Measurements from ENCODE around the gene CFLAR.
A peak's percentile ranks its signal among the peaks of the same experiment; 100 is the strongest.
"Not testable (repeated sequence)": the region's sequence is repeated elsewhere in the genome, so short reads cannot be mapped to it uniquely, and the experiment has no call there.

Gene CFLAR

GRCh38 chr2:201105759-201106158 lies 10.2 kb upstream of the CFLAR start:
- Histone ChIP-seq H3K27me3 (ENCODE audit: control insufficient read depth in 1 of 2, insufficient read depth in 2 of 2, low read length in 2 of 2) (no peaks in the 10 kb centered on the region), H3K9ac (ENCODE audit: low read depth in 1 of 2, low read length in 2 of 2) (no peak overlapping the region), H3K9me3 (ENCODE audit: control insufficient read depth in 1 of 2, low read length in 2 of 2) (no peaks in the 10 kb centered on the region), H3K4me3 (ENCODE audit: low read depth in 1 of 2, low read length in 2 of 2) (no peak overlapping the region), H3K27ac (ENCODE audit: low read depth, low read length) (no peak overlapping the region), H3K4me1 (ENCODE audit: control insufficient read depth in 1 of 2, insufficient read depth in 2 of 2, low read length in 2 of 2) (peaks cover 0 to 9% of the 10 kb centered on the region in 2 donors), H3K36me3 (ENCODE audit: control insufficient read depth in 1 of 2, insufficient read depth in 2 of 2, low read length in 2 of 2) (no peaks in the 10 kb centered on the region)

DNA sequence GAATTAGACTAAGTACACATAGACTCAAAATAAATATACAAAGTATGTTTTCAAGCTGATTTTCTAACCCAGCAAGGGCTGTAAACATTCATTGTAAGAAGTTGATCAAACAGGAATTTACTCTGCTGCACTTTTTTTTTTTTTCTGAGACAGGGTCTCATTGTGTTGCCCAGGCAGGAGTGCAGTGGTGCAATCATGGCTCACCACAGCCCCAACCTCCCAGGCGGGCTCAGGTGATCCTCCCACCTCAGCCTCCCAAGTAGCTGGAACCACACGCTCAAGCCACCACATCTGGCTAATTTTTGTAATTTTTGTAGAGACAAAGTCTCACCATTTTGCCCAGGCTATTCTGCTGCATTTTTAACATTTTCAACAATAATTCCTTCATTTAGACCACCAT lies 8.3 kb upstream of the CFLAR start:
- Histone ChIP-seq H3K27me3 (ENCODE audit: control insufficient read depth in 1 of 2, insufficient read depth in 2 of 2, low read length in 2 of 2) (no peaks in the 10 kb centered on the region), H3K4me3 (ENCODE audit: low read depth in 1 of 2, low read length in 2 of 2) (no peak overlapping the region)

GRCh38 chr2:201108341-201108740 lies 7.6 kb upstream of the CFLAR start:
- no peaks in the 10 kb centered on the region for H3K36me3 ChIP-seq (ENCODE audit: control insufficient read depth in 1 of 2, insufficient read depth in 2 of 2, low read length in 2 of 2)

More for the DNA sequence above, 8.3 kb upstream of the CFLAR start:
- H3K36me3 ChIP-seq (ENCODE audit: control insufficient read depth in 1 of 2, insufficient read depth in 2 of 2, low read length in 2 of 2), result no peaks in the 10 kb centered on the region
- no peaks in the 10 kb centered on the region for H3K9me3 ChIP-seq (ENCODE audit: control insufficient read depth in 1 of 2, low read length in 2 of 2)
- H3K9ac ChIP-seq (ENCODE audit: low read depth in 1 of 2, low read length in 2 of 2), result no peak overlapping the region
- no peak overlapping the region for H3K27ac ChIP-seq (ENCODE audit: low read depth, low read length)
- H3K4me1 ChIP-seq (ENCODE audit: control insufficient read depth in 1 of 2, insufficient read depth in 2 of 2, low read length in 2 of 2), result peaks cover 0 to 7% of the 10 kb centered on the region in 2 donors

GRCh38 chr2:201109186-201109585 lies 6.8 kb upstream of the CFLAR start:
- no peak overlapping the region for H3K9ac ChIP-seq (ENCODE audit: low read depth in 1 of 2, low read length in 2 of 2)
- peaks cover 0 to 6% of the 10 kb centered on the region in 2 donors for H3K4me1 ChIP-seq (ENCODE audit: control insufficient read depth in 1 of 2, insufficient read depth in 2 of 2, low read length in 2 of 2)
- H3K27me3 ChIP-seq (ENCODE audit: control insufficient read depth in 1 of 2, insufficient read depth in 2 of 2, low read length in 2 of 2), result no peaks in the 10 kb centered on the region
- no peaks in the 10 kb centered on the region for H3K9me3 ChIP-seq (ENCODE audit: control insufficient read depth in 1 of 2, low read length in 2 of 2)
- H3K4me3 ChIP-seq (ENCODE audit: low read depth in 1 of 2, low read length in 2 of 2), result no peak overlapping the region
- no peaks in the 10 kb centered on the region for H3K36me3 ChIP-seq (ENCODE audit: control insufficient read depth in 1 of 2, insufficient read depth in 2 of 2, low read length in 2 of 2)
- no peak overlapping the region for H3K27ac ChIP-seq (ENCODE audit: low read depth, low read length)

More at GRCh38 chr2:201108341-201108740, 7.6 kb upstream of the CFLAR start:
- Histone ChIP-seq H3K27me3 (ENCODE audit: control insufficient read depth in 1 of 2, insufficient read depth in 2 of 2, low read length in 2 of 2) (no peaks in the 10 kb centered on the region), H3K4me3 (ENCODE audit: low read depth in 1 of 2, low read length in 2 of 2) (no peak overlapping the region), H3K9me3 (ENCODE audit: control insufficient read depth in 1 of 2, low read length in 2 of 2) (no peaks in the 10 kb centered on the region), H3K4me1 (ENCODE audit: control insufficient read depth in 1 of 2, insufficient read depth in 2 of 2, low read length in 2 of 2) (peaks cover 0 to 6% of the 10 kb centered on the region in 2 donors), H3K27ac (ENCODE audit: low read depth, low read length) (no peak overlapping the region), H3K9ac (ENCODE audit: low read depth in 1 of 2, low read length in 2 of 2) (no peak overlapping the region)

DNA sequence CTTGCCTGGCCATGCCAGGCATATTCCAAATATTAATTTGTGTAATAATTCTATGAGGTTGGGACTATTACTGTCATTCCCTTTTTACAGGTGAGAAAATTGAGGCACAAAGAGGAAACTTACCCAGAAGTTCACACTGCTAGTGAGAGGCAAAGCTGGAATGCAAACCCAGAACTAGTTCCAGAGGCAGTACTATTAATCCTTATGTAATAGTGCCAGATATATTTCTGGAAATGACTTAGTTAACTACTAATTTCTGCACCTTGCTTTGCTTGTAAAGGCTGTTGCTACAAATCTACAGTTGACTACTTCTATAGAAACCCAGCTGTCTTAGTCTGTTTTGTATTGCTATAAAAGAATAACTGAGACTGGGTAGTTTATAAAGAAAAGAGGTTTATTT lies 5.3 kb upstream of the CFLAR start:
- H3K4me3 ChIP-seq (ENCODE audit: low read depth in 1 of 2, low read length in 2 of 2), result no peak overlapping the region
- no peak overlapping the region for H3K27ac ChIP-seq (ENCODE audit: low read depth, low read length)
- peaks cover 4 to 5% of the 10 kb centered on the region in 2 donors for H3K4me1 ChIP-seq (ENCODE audit: control insufficient read depth in 1 of 2, insufficient read depth in 2 of 2, low read length in 2 of 2)
- H3K36me3 ChIP-seq (ENCODE audit: control insufficient read depth in 1 of 2, insufficient read depth in 2 of 2, low read length in 2 of 2), result no peaks in the 10 kb centered on the region
- H3K9ac ChIP-seq (ENCODE audit: low read depth in 1 of 2, low read length in 2 of 2), result no peak overlapping the region
- no peaks in the 10 kb centered on the region for H3K27me3 ChIP-seq (ENCODE audit: control insufficient read depth in 1 of 2, insufficient read depth in 2 of 2, low read length in 2 of 2)
- no peaks in the 10 kb centered on the region for H3K9me3 ChIP-seq (ENCODE audit: control insufficient read depth in 1 of 2, low read length in 2 of 2)

DNA sequence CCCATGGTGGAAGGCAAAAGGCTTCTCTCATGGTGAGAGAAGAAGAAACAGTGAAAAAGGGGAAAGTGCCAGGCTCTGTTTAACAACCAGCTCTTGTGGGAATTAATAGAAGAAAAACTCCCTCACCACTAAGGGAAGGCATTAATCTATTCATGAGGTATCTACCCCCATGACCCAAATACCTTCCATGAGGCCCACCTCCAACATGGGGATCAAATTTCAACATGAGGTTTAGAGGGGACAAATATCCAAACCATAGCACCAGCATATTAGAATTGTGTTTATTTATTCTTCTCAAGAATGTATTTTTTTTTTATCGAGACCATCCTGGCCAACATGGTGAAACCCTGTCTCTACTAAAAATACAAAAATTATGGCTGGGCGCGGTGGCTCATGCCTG lies 4.9 kb upstream of the CFLAR start:
- H3K4me3 ChIP-seq (ENCODE audit: low read depth in 1 of 2, low read length in 2 of 2), result no peak overlapping the region
- H3K9me3 ChIP-seq (ENCODE audit: control insufficient read depth in 1 of 2, low read length in 2 of 2), result no peaks in the 10 kb centered on the region
- no peak overlapping the region for H3K9ac ChIP-seq (ENCODE audit: low read depth in 1 of 2, low read length in 2 of 2)
- no peak overlapping the region for H3K27ac ChIP-seq (ENCODE audit: low read depth, low read length)
- H3K36me3 ChIP-seq (ENCODE audit: control insufficient read depth in 1 of 2, insufficient read depth in 2 of 2, low read length in 2 of 2), result no peaks in the 10 kb centered on the region
- H3K27me3 ChIP-seq (ENCODE audit: control insufficient read depth in 1 of 2, insufficient read depth in 2 of 2, low read length in 2 of 2), result no peaks in the 10 kb centered on the region
- H3K4me1 ChIP-seq (ENCODE audit: control insufficient read depth in 1 of 2, insufficient read depth in 2 of 2, low read length in 2 of 2), result peaks cover 4 to 5% of the 10 kb centered on the region in 2 donors

DNA sequence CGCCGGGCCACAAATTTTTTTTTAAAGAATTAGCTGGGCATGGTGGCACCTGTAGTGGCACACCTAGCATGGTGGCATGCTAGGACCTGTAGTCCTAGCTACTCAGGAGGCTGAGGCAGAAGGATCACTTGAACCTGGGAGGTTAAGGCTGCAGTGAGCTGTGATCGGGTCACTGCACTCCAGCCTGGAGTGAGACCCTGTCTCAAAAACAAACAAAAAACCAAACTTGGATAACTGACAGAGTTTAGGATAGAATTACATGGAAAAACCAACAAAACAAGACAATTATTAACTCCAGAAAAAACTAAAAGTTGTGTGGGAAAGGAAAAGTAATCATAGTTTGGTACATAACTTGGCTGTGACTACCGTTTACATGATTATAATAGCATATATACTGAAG lies 1.6 kb upstream of the CFLAR start:
- H3K27ac ChIP-seq (ENCODE audit: low read depth, low read length), result no peak overlapping the region
- H3K4me3 ChIP-seq (ENCODE audit: low read depth in 1 of 2, low read length in 2 of 2), result no peak overlapping the region
- no peaks in the 10 kb centered on the region for H3K9me3 ChIP-seq (ENCODE audit: control insufficient read depth in 1 of 2, low read length in 2 of 2)
- H3K36me3 ChIP-seq (ENCODE audit: control insufficient read depth in 1 of 2, insufficient read depth in 2 of 2, low read length in 2 of 2), result no peaks in the 10 kb centered on the region
- no peak overlapping the region for H3K9ac ChIP-seq (ENCODE audit: low read depth in 1 of 2, low read length in 2 of 2)
- peaks cover 4 to 8% of the 10 kb centered on the region in 2 donors for H3K4me1 ChIP-seq (ENCODE audit: control insufficient read depth in 1 of 2, insufficient read depth in 2 of 2, low read length in 2 of 2)
- H3K27me3 ChIP-seq (ENCODE audit: control insufficient read depth in 1 of 2, insufficient read depth in 2 of 2, low read length in 2 of 2), result no peaks in the 10 kb centered on the region

- no peaks in the 10 kb centered on the region for H3K27me3 ChIP-seq (ENCODE audit: control insufficient read depth in 1 of 2, insufficient read depth in 2 of 2, low read length in 2 of 2)
- no peak overlapping the region for H3K27ac ChIP-seq (ENCODE audit: low read depth, low read length)
- no peaks in the 10 kb centered on the region for H3K36me3 ChIP-seq (ENCODE audit: control insufficient read depth in 1 of 2, insufficient read depth in 2 of 2, low read length in 2 of 2)
- H3K4me1 ChIP-seq (ENCODE audit: control insufficient read depth in 1 of 2, insufficient read depth in 2 of 2, low read length in 2 of 2), result peaks cover 4 to 9% of the 10 kb centered on the region in 2 donors
- no peaks in the 10 kb centered on the region for H3K9me3 ChIP-seq (ENCODE audit: control insufficient read depth in 1 of 2, low read length in 2 of 2)
- peak overlapping the region in 1 of 2 donors; percentile 7 for H3K9ac ChIP-seq (ENCODE audit: low read depth in 1 of 2, low read length in 2 of 2)
- peak overlapping the region in 1 of 2 donors; percentile 82 for H3K4me3 ChIP-seq (ENCODE audit: low read depth in 1 of 2, low read length in 2 of 2)
These were observed 1.1 kb upstream of the CFLAR start for GRCh38 chr2:201114846-201115245.

DNA sequence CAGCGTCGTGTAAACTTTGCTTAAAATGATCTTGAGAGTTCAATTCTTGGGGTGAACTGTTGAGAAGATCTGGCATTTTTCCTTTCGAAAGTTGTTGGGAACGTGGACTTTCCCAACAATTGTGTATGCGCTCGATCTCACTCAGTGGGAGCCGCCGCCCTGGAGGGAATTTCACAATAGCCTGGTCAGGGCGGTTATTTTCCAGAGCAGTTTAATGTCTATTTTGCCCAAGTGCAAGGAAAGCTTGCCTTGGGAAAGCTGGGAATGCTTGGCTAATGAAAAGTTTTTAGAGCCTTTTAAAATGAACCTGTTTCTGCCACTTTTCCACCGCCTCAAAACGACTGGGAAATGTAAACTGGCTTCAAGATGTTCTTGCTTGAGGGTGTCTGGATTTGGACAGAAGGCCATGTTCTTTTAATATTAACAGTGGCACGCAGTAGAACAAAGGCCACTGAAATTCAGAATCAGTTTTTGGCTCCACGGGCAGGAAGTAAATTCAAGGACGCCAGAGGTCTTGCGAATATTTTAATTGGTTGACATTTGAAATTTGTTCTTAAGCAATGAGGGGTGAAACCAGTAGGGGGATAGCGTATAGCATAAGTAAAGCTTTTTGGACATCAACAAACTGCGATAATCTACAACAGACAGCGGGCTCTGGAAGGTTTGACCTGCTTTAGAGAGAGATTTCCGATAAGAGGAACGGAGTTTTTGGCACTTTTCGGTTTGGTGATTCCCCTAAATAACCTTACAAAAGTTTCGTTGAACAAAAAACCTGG lies 1.2 kb downstream of the CFLAR start:
- peak overlapping the region; percentile 82 to 95 for H3K4me3 ChIP-seq (ENCODE audit: low read depth in 1 of 2, low read length in 2 of 2)

DNA sequence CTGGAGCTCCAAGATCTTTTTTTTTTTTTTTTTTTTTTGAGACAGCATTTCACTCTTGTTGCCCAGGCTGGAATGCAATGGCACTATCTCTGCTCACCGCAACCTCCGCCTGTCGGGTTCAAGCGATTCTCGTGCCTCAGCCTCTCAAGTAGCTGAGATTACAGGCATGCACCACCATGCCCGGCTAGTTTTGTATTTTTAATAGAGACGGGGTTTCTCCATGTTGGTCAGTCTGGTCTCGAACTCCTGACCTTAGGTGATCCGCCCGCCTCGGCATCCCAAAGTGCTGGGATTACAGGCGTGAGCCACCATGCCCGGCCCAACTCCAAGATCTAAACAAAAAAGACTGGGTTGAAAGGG lies 1.8 kb downstream of the CFLAR start:
- H3K9ac ChIP-seq (ENCODE audit: low read depth in 1 of 2, low read length in 2 of 2), result peak overlapping the region; percentile 93 to 98
- H3K27me3 ChIP-seq (ENCODE audit: control insufficient read depth in 1 of 2, insufficient read depth in 2 of 2, low read length in 2 of 2); H3K9me3 ChIP-seq (ENCODE audit: control insufficient read depth in 1 of 2, low read length in 2 of 2); H3K36me3 ChIP-seq (ENCODE audit: control insufficient read depth in 1 of 2, insufficient read depth in 2 of 2, low read length in 2 of 2): not testable (repeated sequence)
- H3K4me3 ChIP-seq (ENCODE audit: low read depth in 1 of 2, low read length in 2 of 2), result peak overlapping the region; percentile 82 to 95
- H3K4me1 ChIP-seq (ENCODE audit: control insufficient read depth in 1 of 2, insufficient read depth in 2 of 2, low read length in 2 of 2), result peaks cover 17 to 27% of the 10 kb centered on the region in 2 donors
- peak overlapping the region; percentile 99 for H3K27ac ChIP-seq (ENCODE audit: low read depth, low read length)

More for the DNA sequence above, 1.2 kb downstream of the CFLAR start:
- H3K27me3 ChIP-seq (ENCODE audit: control insufficient read depth in 1 of 2, insufficient read depth in 2 of 2, low read length in 2 of 2), result no peaks in the 10 kb centered on the region
- peaks cover 12 to 21% of the 10 kb centered on the region in 2 donors for H3K4me1 ChIP-seq (ENCODE audit: control insufficient read depth in 1 of 2, insufficient read depth in 2 of 2, low read length in 2 of 2)
- H3K36me3 ChIP-seq (ENCODE audit: control insufficient read depth in 1 of 2, insufficient read depth in 2 of 2, low read length in 2 of 2), result peaks cover under 1 to 4% of the 10 kb centered on the region in 2 donors
- peak overlapping the region; percentile 99 for H3K27ac ChIP-seq (ENCODE audit: low read depth, low read length)
- H3K9me3 ChIP-seq (ENCODE audit: control insufficient read depth in 1 of 2, low read length in 2 of 2), result no peaks in the 10 kb centered on the region
- peak overlapping the region; percentile 93 to 98 for H3K9ac ChIP-seq (ENCODE audit: low read depth in 1 of 2, low read length in 2 of 2)

Data from duodenal mucosa (tissue), 2 donors.